Measurements from ENCODE around the gene C7orf33. TPM values are rescaled to one million over a fixed set of nuclear protein-coding genes. Genes with fewer than 3 reads are reported as not detected.

C7orf33 gene
- total RNA-seq, 1 donor from 2014 or later: not detected

DNA sequence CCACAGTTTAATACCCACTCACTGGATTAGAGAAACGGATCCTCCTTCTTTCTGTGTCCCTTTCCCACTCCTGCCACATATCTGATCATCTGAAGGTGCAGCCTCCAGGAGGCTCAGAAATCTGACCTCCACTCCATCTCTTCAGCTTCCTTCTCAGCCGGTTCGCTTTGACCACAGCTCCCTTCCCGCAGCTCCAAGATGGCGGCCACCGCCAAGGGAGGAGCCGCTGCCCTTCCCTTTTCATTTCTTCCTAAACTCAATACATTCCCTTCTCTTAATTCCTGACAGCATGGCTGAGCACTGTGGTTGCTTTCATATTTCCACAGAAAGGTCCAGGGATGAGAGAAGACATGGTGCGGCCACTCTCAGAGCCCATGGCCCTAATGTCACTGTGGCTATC is 43.7 kb upstream of the C7orf33 start:
- Mint-ChIP-seq H3K36me3 (ENCODE audit: low read depth) (no peaks in the 10 kb centered on the region), H3K27ac (no peak overlapping the region), H3K4me1 (no peaks in the 10 kb centered on the region), H3K4me3 (no peak overlapping the region), H3K9me3 (peaks cover 12% of the 10 kb centered on the region), H3K27me3 (peaks cover 2% of the 10 kb centered on the region)
- intact Hi-C loops (cut with micrococcal nuclease): no loop called here
- TF ChIP-seq, protein P1, sequence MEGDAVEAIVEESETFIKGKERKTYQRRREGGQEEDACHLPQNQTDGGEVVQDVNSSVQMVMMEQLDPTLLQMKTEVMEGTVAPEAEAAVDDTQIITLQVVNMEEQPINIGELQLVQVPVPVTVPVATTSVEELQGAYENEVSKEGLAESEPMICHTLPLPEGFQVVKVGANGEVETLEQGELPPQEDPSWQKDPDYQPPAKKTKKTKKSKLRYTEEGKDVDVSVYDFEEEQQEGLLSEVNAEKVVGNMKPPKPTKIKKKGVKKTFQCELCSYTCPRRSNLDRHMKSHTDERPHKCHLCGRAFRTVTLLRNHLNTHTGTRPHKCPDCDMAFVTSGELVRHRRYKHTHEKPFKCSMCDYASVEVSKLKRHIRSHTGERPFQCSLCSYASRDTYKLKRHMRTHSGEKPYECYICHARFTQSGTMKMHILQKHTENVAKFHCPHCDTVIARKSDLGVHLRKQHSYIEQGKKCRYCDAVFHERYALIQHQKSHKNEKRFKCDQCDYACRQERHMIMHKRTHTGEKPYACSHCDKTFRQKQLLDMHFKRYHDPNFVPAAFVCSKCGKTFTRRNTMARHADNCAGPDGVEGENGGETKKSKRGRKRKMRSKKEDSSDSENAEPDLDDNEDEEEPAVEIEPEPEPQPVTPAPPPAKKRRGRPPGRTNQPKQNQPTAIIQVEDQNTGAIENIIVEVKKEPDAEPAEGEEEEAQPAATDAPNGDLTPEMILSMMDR (IDR thresholded peaks at IDR 0.05): no peak
- ChIA-PET POLR2A (no interaction called here), CTCF (no interaction called here)
- ATAC-seq (ENCODE audit: low read depth) (no peak), DNase-seq (no peak)

DNA sequence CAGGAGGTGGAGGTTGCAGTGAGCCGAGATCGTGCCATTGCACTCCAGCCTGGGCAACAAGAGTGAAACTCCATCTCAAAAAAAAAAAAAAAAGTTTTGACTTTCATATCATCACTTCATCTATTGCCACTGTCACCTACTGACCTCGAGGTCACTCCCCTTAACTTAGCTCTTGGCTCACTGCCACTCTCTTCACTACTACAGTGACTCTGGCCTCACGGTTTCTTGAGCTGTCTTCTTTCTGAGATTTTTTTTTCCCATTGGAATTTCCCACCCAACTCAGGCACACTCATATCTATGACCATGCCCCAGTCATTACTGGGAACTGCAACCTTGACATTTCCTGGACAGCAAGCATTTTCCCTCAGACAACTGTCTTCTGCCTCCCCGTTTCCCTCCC is 42.6 kb upstream of the C7orf33 start:
- H3K9me3 Mint-ChIP-seq: peaks cover 14% of the 10 kb centered on the region
- no peaks in the 10 kb centered on the region for H3K4me1 Mint-ChIP-seq
- H3K4me3 Mint-ChIP-seq: no peak overlapping the region
- DNase-seq: no peak
- H3K36me3 Mint-ChIP-seq (ENCODE audit: low read depth): no peaks in the 10 kb centered on the region
- peaks cover 2% of the 10 kb centered on the region for H3K27me3 Mint-ChIP-seq
- POLR2A ChIA-PET: no interaction called here
- ATAC-seq (ENCODE audit: low read depth): no peak
- H3K27ac Mint-ChIP-seq: no peak overlapping the region
- CTCF ChIA-PET: interaction anchor here (0.7 kb wide), 1 partner anchor 242 kb away, joined by 4 read pairs; no protein-coding TSS in a partner anchor
- intact Hi-C loops (cut with micrococcal nuclease): no loop called here
- TF ChIP-seq, protein P1 (IDR thresholded peaks at IDR 0.05): no peak

DNA sequence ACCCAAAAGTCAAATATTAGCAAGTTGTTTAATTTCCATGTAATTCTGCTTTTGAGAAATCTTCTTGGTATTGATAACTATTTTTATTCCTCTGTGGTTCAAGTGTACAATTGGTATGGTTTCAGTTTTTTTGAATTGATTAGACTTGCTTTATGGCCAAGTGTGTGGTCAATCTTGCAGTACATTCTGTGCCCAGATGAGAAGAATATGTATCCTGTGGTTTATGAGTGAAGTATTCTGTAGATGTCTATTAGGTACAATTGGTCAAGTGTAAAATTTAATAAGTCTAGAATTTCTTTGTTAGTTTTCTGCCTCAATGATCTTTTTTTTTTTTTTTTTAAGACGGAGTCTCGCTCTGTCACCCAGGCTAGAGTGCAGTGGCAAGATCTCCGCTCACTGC is 36.6 kb upstream of the C7orf33 start:
- TF ChIP-seq, protein P1 (IDR thresholded peaks at IDR 0.05): no peak
- Mint-ChIP-seq H3K4me1 (no peaks in the 10 kb centered on the region), H3K27me3 (peaks cover 2% of the 10 kb centered on the region), H3K27ac (no peak overlapping the region), H3K36me3 (ENCODE audit: low read depth) (no peaks in the 10 kb centered on the region), H3K9me3 (peaks cover 14% of the 10 kb centered on the region), H3K4me3 (no peak overlapping the region)
- DNase-seq (no peak), ATAC-seq (ENCODE audit: low read depth) (no peak)
- CTCF ChIA-PET: no interaction called here
- POLR2A ChIA-PET: no interaction called here
- intact Hi-C loops (cut with micrococcal nuclease): loop anchor here (1.0 kb wide), 1 partner anchor 16 kb away; no protein-coding TSS in a partner anchor

DNA sequence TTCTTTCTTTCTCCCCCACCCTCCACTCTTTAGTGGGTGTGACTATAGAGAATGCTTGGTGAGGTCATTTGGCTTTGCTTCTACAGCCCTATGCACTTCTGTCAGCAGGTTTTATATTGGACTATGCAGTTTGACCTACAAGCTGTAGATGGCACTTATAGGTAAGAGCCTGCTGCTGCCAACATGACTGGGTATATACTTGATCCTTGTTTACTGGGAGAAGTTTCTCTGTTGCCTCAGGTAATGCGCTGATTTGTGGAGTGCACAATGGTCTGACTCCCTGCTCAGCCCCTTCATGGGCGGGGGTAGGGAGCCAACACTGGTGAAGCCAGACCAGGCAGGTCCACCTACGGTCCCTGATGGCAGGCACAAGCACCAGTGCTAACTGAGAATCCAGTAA is 33.7 kb upstream of the C7orf33 start:
- Mint-ChIP-seq H3K4me1 (no peaks in the 10 kb centered on the region), H3K36me3 (ENCODE audit: low read depth) (no peaks in the 10 kb centered on the region), H3K27ac (no peak overlapping the region), H3K4me3 (no peak overlapping the region), H3K9me3 (peaks cover 2% of the 10 kb centered on the region), H3K27me3 (peaks cover 4% of the 10 kb centered on the region)
- intact Hi-C loops (cut with micrococcal nuclease): no loop called here
- no peak for ATAC-seq (ENCODE audit: low read depth)
- TF ChIP-seq, protein P1 (IDR thresholded peaks at IDR 0.05): no peak
- ChIA-PET POLR2A (no interaction called here), CTCF (no interaction called here)
- no peak for DNase-seq

DNA sequence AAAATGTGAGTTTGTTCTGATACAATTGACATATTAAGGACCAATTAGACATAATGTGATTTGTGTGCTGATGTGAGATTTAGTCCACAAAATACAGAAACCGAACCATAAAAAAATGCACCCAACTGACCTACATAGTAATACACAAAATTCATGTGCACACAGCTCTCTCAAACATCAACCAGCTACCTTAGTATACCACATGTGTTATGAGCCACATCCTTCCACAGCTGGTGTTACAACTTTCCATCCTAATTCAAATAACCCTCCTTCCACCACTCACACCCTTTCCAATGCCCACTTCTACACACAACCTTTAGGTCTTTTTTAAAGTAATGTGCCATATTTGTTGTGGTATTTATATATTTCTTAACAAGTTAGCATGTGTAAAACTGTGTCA is 31.7 kb upstream of the C7orf33 start:
- intact Hi-C loops (cut with micrococcal nuclease): no loop called here
- Mint-ChIP-seq H3K4me1 (peaks cover 6% of the 10 kb centered on the region), H3K27ac (no peak overlapping the region), H3K9me3 (no peaks in the 10 kb centered on the region), H3K36me3 (ENCODE audit: low read depth) (no peaks in the 10 kb centered on the region), H3K4me3 (no peak overlapping the region), H3K27me3 (peaks cover 4% of the 10 kb centered on the region)
- TF ChIP-seq, protein P1 (IDR thresholded peaks at IDR 0.05): no peak
- ChIA-PET CTCF (no interaction called here), POLR2A (no interaction called here)
- DNase-seq (no peak), ATAC-seq (ENCODE audit: low read depth) (no peak)
